Spleen (tissue), 11 donors: Measurements from ENCODE around the gene CMSS1. TPM values are rescaled to one million over a fixed set of nuclear protein-coding genes. Genes with fewer than 3 reads are reported as not detected.

Experiments
- DNase-seq: peaks from one replicate; pipeline ENCODE4 v3.0.0-alpha.2; 2020
- H3K27ac ChIP-seq, 8 donors: fragments of 200-600 bp; sonication (generic) in 7 of 8; 1 replicate in 4 of 8; 2 replicates in 4 of 8; pipeline versions ENCODE4 v1.5.0 to v1.8.0; 2016 to 2021; ENCODE audit warnings: inconsistent platforms in 4 of 8, mild to moderate bottlenecking in 4 of 8, moderate library complexity in 1 of 8
- H3K27me3 ChIP-seq, 7 donors: fragments of 200-600 bp; sonication (generic) in 6 of 7; replicated peaks in 1 of 7; 1 replicate in 4 of 7; 2 replicates in 3 of 7; pipeline versions ENCODE4 v1.5.0 to v1.8.0; 2016 to 2021; ENCODE audit warnings: inconsistent platforms in 3 of 7, mild to moderate bottlenecking in 1 of 7
- H3K36me3 ChIP-seq, 6 donors: fragments of 200-600 bp; sonication (generic) in 5 of 6; 1 replicate in 4 of 6; 2 replicates in 2 of 6; pipeline versions ENCODE4 v1.5.0 to v1.8.0; 2016 to 2021; ENCODE audit warnings: inconsistent platforms in 2 of 6
- H3K4me1 ChIP-seq, 6 donors: fragments of 200-600 bp; sonication (generic) in 5 of 6; 1 replicate in 3 of 6; 2 replicates in 3 of 6; pipeline versions ENCODE4 v1.5.0 to v1.8.0; 2016 to 2021; ENCODE audit warnings: inconsistent platforms in 3 of 6
- H3K4me3 ChIP-seq, 8 donors: fragments of 200-600 bp; sonication (generic) in 7 of 8; 1 replicate in 4 of 8; 2 replicates in 4 of 8; pipeline versions ENCODE4 v1.5.0 to v1.8.0; 2016 to 2021; ENCODE audit warnings: inconsistent platforms in 4 of 8, mild to moderate bottlenecking in 4 of 8, moderate library complexity in 2 of 8
- H3K9me3 ChIP-seq, 8 donors: fragments of 200-600 bp; sonication (generic) in 7 of 8; 1 replicate in 4 of 8; 2 replicates in 4 of 8; pipeline versions ENCODE4 v1.5.0 to v1.8.0; 2016 to 2021; ENCODE audit warnings: inconsistent platforms in 4 of 8
- CTCF ChIP-seq, 11 experiments: fragments of 200-600 bp in 7 of 11; fragments of 450-650 bp in 4 of 11; sonication (generic) in 4 of 11; IDR thresholded peaks in 8 of 11; conservative IDR thresholded peaks in 3 of 11; 1 replicate in 7 of 11; 2 replicates in 4 of 11; pipeline versions ENCODE4 v1.4.0 to v1.8.0; 2016 to 2021; ENCODE audit warnings: antibody characterized with exemption in 11 of 11, inconsistent platforms in 4 of 11, mild to moderate bottlenecking in 1 of 11
- POLR2A ChIP-seq, 3 donors: fragments of 450-650 bp; IDR thresholded peaks; one replicate each; pipeline ENCODE4 v1.5.1; 2017; ENCODE audit warnings: antibody characterized with exemption in 3 of 3, mild to moderate bottlenecking in 1 of 3
- POLR2AphosphoS5 ChIP-seq, 3 donors: sonication (generic); formaldehyde crosslinking; IDR thresholded peaks; one replicate each; pipeline ENCODE4 v1.5.1; 2017; ENCODE audit warnings: antibody characterized with exemption in 3 of 3
- WGBS, 5 donors: extraction: QIAGEN DNeasy Blood & Tissue Kit in 3 of 5; methylation state at CpG; one replicate each; pipeline versions ENCODE4 v1.1.5 to v1.1.7; 2013 to 2018; 5-methylcytosine and 5-hydroxymethylcytosine counted together
- intact Hi-C: fragments of 100-400 bp; cut with DNase I; formaldehyde crosslinking; loops from one replicate; pipeline ENCODE4 v1.15.0; 2023; ENCODE audit warnings: low total_unique reads
- polyA plus RNA-seq, 3 donors: library from polyadenylated mRNA; stranded (reverse); fragments of 200-250 nt; gene quantifications; one replicate each; pipeline ENCODE4 v1.2.1, GENCODE V29; 2013
- total RNA-seq, 7 donors: library from RNA; depleted of rRNA in 3 of 7; stranded (reverse); fragments of >200 nt in 3 of 7; fragmentation: NEBNext Ultra II Directional in 4 of 7; extraction: Animal tissue kit (Norgen Biotek cat#: 25700) in 4 of 7; gene quantifications; one replicate each; pipeline versions ENCODE4 v1.1.0 to v1.2.1, GENCODE V29; 2016 to 2021
- donor health status: healthy with polysubstance abuse.
- donor health status: DM: no; HTN: no; CAD: no; lungs with moderate emphysema.
- donor health status: DM: no; HTN: no; CAD: no.
- donor health status: Bipolar disorder and iron deficiency.
- donor health status: healthy.
- donor health status: DM: no; HTN: no; CAD: no.
- donor health status: DM: yes; HTN: yes; CAD: no.

CMSS1 gene
- total and polyA plus RNA-seq, 10 donors = 6.9 to 30.1 (median 20.0) TPM

- no peak overlapping the region for H3K4me3 ChIP-seq
- no peaks in the 10 kb centered on the region for H3K27me3 ChIP-seq
- intact Hi-C loops = no loop called here
- no peak overlapping the region for H3K27ac ChIP-seq
- 79 to 94% (median 88%) methylated on average over 2 of the region's 2 CpGs for WGBS, 5 donors
- peaks cover 0 to 24% (median 2%) of the 10 kb centered on the region in 6 donors for H3K4me1 ChIP-seq
- DNase-seq = no peak
- H3K9me3 ChIP-seq = no peaks in the 10 kb centered on the region
- TF ChIP-seq POLR2AphosphoS5 (IDR thresholded peaks at IDR 0.05) (no peak), POLR2A (IDR thresholded peaks at IDR 0.05) (no peak), CTCF (IDR thresholded peaks at IDR 0.05 in 8 of 11, conservative IDR thresholded peaks at IDR 0.05 in 3 of 11) (no peak)
- H3K36me3 ChIP-seq = no peaks in the 10 kb centered on the region
These were observed 122.7 kb downstream of the CMSS1 start for GRCh38 chr3:99940350-99940749.

DNA sequence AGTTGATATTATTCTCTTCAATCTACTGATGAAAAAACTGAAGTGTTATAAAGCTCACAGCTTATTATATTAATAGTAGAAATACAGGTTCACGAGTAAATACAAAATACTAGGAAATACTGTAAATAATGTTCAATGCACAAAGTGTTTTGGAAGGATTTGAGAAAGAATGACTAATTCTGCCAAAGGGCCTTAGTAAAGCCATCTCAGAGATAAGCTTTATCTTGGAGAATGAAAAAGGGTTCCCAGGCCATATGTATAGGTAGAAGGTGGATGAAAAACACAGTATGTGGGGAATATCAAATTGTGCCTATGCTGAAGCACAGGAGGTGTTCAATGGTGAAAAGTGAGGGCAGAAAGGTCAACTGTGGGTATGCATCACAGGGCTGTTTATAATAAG, 123.5 kb downstream of the CMSS1 start:
- Histone ChIP-seq H3K4me1 (peaks cover 0 to 21% (median 0%) of the 10 kb centered on the region in 6 donors), H3K36me3 (no peaks in the 10 kb centered on the region), H3K4me3 (no peak overlapping the region), H3K9me3 (no peaks in the 10 kb centered on the region), H3K27me3 (no peaks in the 10 kb centered on the region), H3K27ac (no peak overlapping the region)
- WGBS, 5 donors = 93 to 98% (median 96%) methylated on average over 1 of the region's 1 CpG
- no peak for TF ChIP-seq CTCF (IDR thresholded peaks at IDR 0.05 in 8 of 11, conservative IDR thresholded peaks at IDR 0.05 in 3 of 11)
- TF ChIP-seq POLR2A (IDR thresholded peaks at IDR 0.05) = no peak
- TF ChIP-seq POLR2AphosphoS5 (IDR thresholded peaks at IDR 0.05) = no peak
- intact Hi-C loops = no loop called here
- no peak for DNase-seq

DNA sequence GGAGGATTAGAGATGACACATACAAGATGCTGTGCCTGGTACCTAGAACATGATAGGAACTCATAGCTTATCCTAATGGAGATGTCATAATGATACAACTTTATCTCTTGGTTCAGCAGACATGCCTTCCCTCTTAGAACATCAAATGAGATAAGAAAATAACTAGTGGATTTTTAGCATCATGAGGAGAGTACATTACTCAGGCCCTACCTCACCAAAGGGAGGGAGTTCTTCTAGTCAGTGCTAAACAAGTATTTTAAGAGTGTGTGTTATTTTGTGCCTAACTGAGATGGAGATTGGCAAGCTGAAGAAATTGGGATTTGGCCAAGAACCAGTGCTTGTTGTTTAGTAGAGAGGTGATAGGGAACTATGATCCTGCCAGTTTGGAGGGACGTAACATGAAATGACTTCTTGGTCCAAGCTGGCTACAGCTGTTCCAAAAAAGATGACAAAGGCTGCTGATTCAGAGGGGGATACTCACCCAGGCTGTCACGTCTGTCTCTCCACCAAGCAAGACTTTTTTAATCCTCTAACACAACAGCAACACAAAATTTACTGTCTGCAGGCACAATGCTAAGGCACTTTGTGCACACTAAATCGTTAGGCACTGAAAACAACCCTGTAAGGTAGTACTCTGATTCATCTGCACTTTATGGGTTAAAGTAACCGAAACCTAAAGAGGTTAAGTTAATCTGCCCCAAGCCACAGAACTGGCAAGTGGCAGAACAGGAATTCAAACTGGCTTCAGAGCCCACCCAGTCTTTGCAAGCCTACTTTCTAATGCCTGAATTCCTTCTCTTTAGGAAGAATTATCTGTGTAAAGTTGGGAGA, 126.5 kb downstream of the CMSS1 start:
- DNase-seq = no peak
- no peaks in the 10 kb centered on the region for H3K27me3 ChIP-seq
- H3K9me3 ChIP-seq = no peaks in the 10 kb centered on the region
- TF ChIP-seq POLR2AphosphoS5 (IDR thresholded peaks at IDR 0.05) (no peak), POLR2A (IDR thresholded peaks at IDR 0.05) (no peak), CTCF (IDR thresholded peaks at IDR 0.05 in 8 of 11, conservative IDR thresholded peaks at IDR 0.05 in 3 of 11) (no peak)
- intact Hi-C loops = no loop called here
- no peak overlapping the region for H3K27ac ChIP-seq
- peaks cover 0 to 4% (median 0%) of the 10 kb centered on the region in 6 donors for H3K4me1 ChIP-seq
- no peak overlapping the region for H3K4me3 ChIP-seq
- H3K36me3 ChIP-seq = no peaks in the 10 kb centered on the region
- WGBS, 5 donors = 80 to 95% (median 87%) methylated on average over 4 of the region's 4 CpGs

GRCh38 chr3:99945328-99945995, 127.8 kb downstream of the CMSS1 start:
- no peaks in the 10 kb centered on the region for H3K36me3 ChIP-seq
- H3K27me3 ChIP-seq = no peaks in the 10 kb centered on the region
- TF ChIP-seq POLR2A (IDR thresholded peaks at IDR 0.05) = no peak
- no peak for TF ChIP-seq POLR2AphosphoS5 (IDR thresholded peaks at IDR 0.05)
- TF ChIP-seq CTCF (IDR thresholded peaks at IDR 0.05 in 8 of 11, conservative IDR thresholded peaks at IDR 0.05 in 3 of 11) = no peak
- DNase-seq = no peak
- WGBS, 5 donors = 69 to 83% (median 76%) methylated on average over 5 of the region's 5 CpGs
- H3K27ac ChIP-seq = no peak overlapping the region
- intact Hi-C loops = no loop called here
- H3K4me3 ChIP-seq = no peak overlapping the region
- H3K4me1 ChIP-seq = peaks cover 0 to 4% (median 0%) of the 10 kb centered on the region in 6 donors
- no peaks in the 10 kb centered on the region for H3K9me3 ChIP-seq
